KOPT-K1 (cell line): Measurements from ENCODE around the gene NAA38.

Experiments
- H3K27ac ChIP-seq: fragments of 200-600 bp; sonication (generic); 2 replicates; pipeline ENCODE4 v1.5.1; 2016; ENCODE audit warnings: antibody characterized with exemption, mild to moderate bottlenecking, low read depth, low read length; ENCODE audit not compliant: poor library complexity, severe bottlenecking
- H3K36me3 ChIP-seq: fragments of 200-600 bp; sonication (generic); 2 replicates; pipeline ENCODE4 v1.5.1; 2017; ENCODE audit warnings: antibody characterized with exemption, mild to moderate bottlenecking, low read length, moderate library complexity; ENCODE audit not compliant: insufficient read depth
- H3K9me3 ChIP-seq: fragments of 200-600 bp; sonication (generic); 2 replicates; pipeline ENCODE4 v1.5.1; 2017; ENCODE audit warnings: antibody characterized with exemption, low read length, mild to moderate bottlenecking; ENCODE audit not compliant: insufficient read depth, poor library complexity, severe bottlenecking

NAA38 gene

GRCh38 chr17:7833795-7834541, 23.4 kb downstream of the NAA38 start, which contains the start of gene KDM6B:
TSS of gene KDM6B (plus strand) at chr17:7834217. CDS start at chr17:7845555, 11,338 bp downstream.
- Histone ChIP-seq H3K9me3 (no peaks in the 10 kb centered on the region), H3K36me3 (no peaks in the 10 kb centered on the region), H3K27ac (peak within 1 kb of the TSS; percentile 88)

- no peak overlapping the region for H3K27ac ChIP-seq
Observed at GRCh38 chr17:7833011-7833794, 24.2 kb downstream of the NAA38 start.

GRCh38 chr17:7832431-7832830, 24.9 kb downstream of the NAA38 start:
- no peaks in the 10 kb centered on the region for H3K36me3 ChIP-seq
- H3K27ac ChIP-seq, result no peak overlapping the region
- no peaks in the 10 kb centered on the region for H3K9me3 ChIP-seq

More at GRCh38 chr17:7833011-7833794, 24.2 kb downstream of the NAA38 start:
- Histone ChIP-seq H3K9me3 (no peaks in the 10 kb centered on the region), H3K36me3 (no peaks in the 10 kb centered on the region)

- Histone ChIP-seq H3K27ac (no peak overlapping the region), H3K9me3 (no peaks in the 10 kb centered on the region), H3K36me3 (no peaks in the 10 kb centered on the region)
Observed at GRCh38 chr17:7831233-7831632, 26.1 kb downstream of the NAA38 start.

- H3K27ac ChIP-seq, result no peak overlapping the region
- no peaks in the 10 kb centered on the region for H3K9me3 ChIP-seq
- H3K36me3 ChIP-seq, result no peaks in the 10 kb centered on the region
Observed at GRCh38 chr17:7830616-7831015, 26.7 kb downstream of the NAA38 start.

- no peak overlapping the region for H3K27ac ChIP-seq
- H3K36me3 ChIP-seq, result no peaks in the 10 kb centered on the region
- no peaks in the 10 kb centered on the region for H3K9me3 ChIP-seq
Observed at GRCh38 chr17:7825206-7825990, 32.0 kb downstream of the NAA38 start.

- Histone ChIP-seq H3K9me3 (no peaks in the 10 kb centered on the region), H3K27ac (no peak overlapping the region), H3K36me3 (no peaks in the 10 kb centered on the region)
Observed at GRCh38 chr17:7824021-7824924, 33.1 kb downstream of the NAA38 start.

- H3K27ac ChIP-seq, result no peak overlapping the region
- H3K9me3 ChIP-seq, result no peaks in the 10 kb centered on the region
- H3K36me3 ChIP-seq, result no peaks in the 10 kb centered on the region
Observed at GRCh38 chr17:7823581-7824001, 33.8 kb downstream of the NAA38 start.

- Histone ChIP-seq H3K36me3 (no peaks in the 10 kb centered on the region), H3K27ac (no peak overlapping the region), H3K9me3 (no peaks in the 10 kb centered on the region)
Observed at GRCh38 chr17:7822126-7822525, 35.2 kb downstream of the NAA38 start.

GRCh38 chr17:7820231-7820630, 37.1 kb downstream of the NAA38 start:
- Histone ChIP-seq H3K9me3 (no peaks in the 10 kb centered on the region), H3K27ac (no peak overlapping the region)

GRCh38 chr17:7818746-7819645, 38.4 kb downstream of the NAA38 start:
- H3K27ac ChIP-seq, result no peak overlapping the region
- H3K9me3 ChIP-seq, result no peaks in the 10 kb centered on the region

More at GRCh38 chr17:7820231-7820630, 37.1 kb downstream of the NAA38 start:
- no peaks in the 10 kb centered on the region for H3K36me3 ChIP-seq

GRCh38 chr17:7818026-7818425, 39.3 kb downstream of the NAA38 start:
- Histone ChIP-seq H3K9me3 (no peaks in the 10 kb centered on the region), H3K27ac (no peak overlapping the region), H3K36me3 (no peaks in the 10 kb centered on the region)

More at GRCh38 chr17:7818746-7819645, 38.4 kb downstream of the NAA38 start:
- H3K36me3 ChIP-seq, result no peaks in the 10 kb centered on the region

- Histone ChIP-seq H3K9me3 (no peaks in the 10 kb centered on the region), H3K27ac (no peak overlapping the region), H3K36me3 (no peaks in the 10 kb centered on the region)
Observed at GRCh38 chr17:7817643-7817964, 39.8 kb downstream of the NAA38 start.
